IMR-90 (cell line): Measurements from ENCODE around the gene MAPK10. TPM values are rescaled to one million over a fixed set of nuclear protein-coding genes. Genes with fewer than 3 reads are reported as not detected.

Experiments used
- ATAC-seq: fragments of 200-7000 bp; cut with Tn5 transposase; 2 replicates; pipeline ENCODE4 v1.9.1; 2020; ENCODE audit warnings: low read depth, mild to moderate bottlenecking, moderate library complexity
- BruUV-seq: library from RNA; stranded (reverse); fragments of 400-500 nt; replicated peaks from 2 replicates; lab custom pipeline; 2021; lab: Mats Ljungman, UMichigan
- CTCF ChIA-PET: fragments of 300-600 bp; formaldehyde crosslinking; extraction: SDS; loops from one replicate; lab custom pipeline; 2021; ENCODE audit warnings: antibody characterized with exemption; lab: Yijun Ruan, JAX
- POLR2A ChIA-PET: fragments of 300-600 bp; sonication (Branson Sonifier 250); formaldehyde crosslinking; loops from one replicate; lab custom pipeline; 2022; ENCODE audit warnings: antibody characterized with exemption; ENCODE audit not compliant: unreplicated experiment; lab: Charles Lee
- DNase-seq: peaks from one replicate; pipeline ENCODE4 v3.0.0; 2013
- H2AFZ ChIP-seq: replicated peaks from 2 replicates; pipeline ENCODE3; 2013; ENCODE audit warnings: low read length, mild to moderate bottlenecking; ENCODE audit not compliant: poor library complexity
- H2AK5ac ChIP-seq: 2 replicates; pipeline ENCODE4 v1.6.1; 2013; ENCODE audit warnings: low read depth, low read length, inconsistent platforms
- H2AK9ac ChIP-seq: replicated peaks from 2 replicates; pipeline ENCODE3; 2013; ENCODE audit warnings: mild to moderate bottlenecking, low read depth, low read length, moderate library complexity; ENCODE audit not compliant: poor library complexity
- H2BK120ac ChIP-seq: 2 replicates; pipeline ENCODE4 v1.6.1; 2013; ENCODE audit warnings: low read depth, low read length, inconsistent platforms
- H2BK15ac ChIP-seq: 3 replicates; pipeline ENCODE4 v1.6.1; 2013; ENCODE audit warnings: low read depth, low read length, inconsistent platforms
- H2BK20ac ChIP-seq: 2 replicates; pipeline ENCODE4 v1.6.1; 2013; ENCODE audit warnings: low read depth, mild to moderate bottlenecking, inconsistent platforms, low read length, moderate library complexity
- H2BK5ac ChIP-seq: 2 replicates; pipeline ENCODE4 v1.6.1; 2013; ENCODE audit warnings: mild to moderate bottlenecking, low read depth, low read length, inconsistent platforms; ENCODE audit not compliant: poor library complexity, severe bottlenecking
- H3K14ac ChIP-seq: replicated peaks from 2 replicates; pipeline ENCODE4 v1.6.1; 2013; ENCODE audit warnings: low read depth, low read length, inconsistent platforms
- H3K18ac ChIP-seq: 2 replicates; pipeline ENCODE4 v1.6.1; 2013; ENCODE audit warnings: low read depth, low read length, control low read depth
- H3K23ac ChIP-seq: 2 replicates; pipeline ENCODE4 v1.6.1; 2013; ENCODE audit warnings: low read depth, low read length, inconsistent platforms
- H3K27ac ChIP-seq: 2 replicates; pipeline ENCODE4 v1.5.1; 2013; ENCODE audit warnings: mild to moderate bottlenecking, control low read depth, low read length; ENCODE audit not compliant: insufficient read depth
- H3K27me3 ChIP-seq: 2 replicates; pipeline ENCODE4 v1.6.1; 2013; ENCODE audit warnings: low read length; ENCODE audit not compliant: control insufficient read depth, insufficient read depth
- H3K36me3 ChIP-seq: 2 replicates; pipeline ENCODE4 v1.6.1; 2013; ENCODE audit warnings: low read length, mixed read lengths; ENCODE audit not compliant: control insufficient read depth, insufficient read depth
- H3K4ac ChIP-seq: 2 replicates; pipeline ENCODE4 v1.6.1; 2013; ENCODE audit warnings: low read depth, low read length, inconsistent platforms
- H3K4me1 ChIP-seq: 2 replicates; pipeline ENCODE4 v1.6.1; 2013; ENCODE audit warnings: low read length, mixed read lengths; ENCODE audit not compliant: control insufficient read depth, insufficient read depth
- H3K4me2 ChIP-seq: 2 replicates; pipeline ENCODE4 v1.6.1; 2013; ENCODE audit warnings: low read depth, mild to moderate bottlenecking, control low read depth, low read length, moderate library complexity
- H3K4me3 ChIP-seq: 2 replicates; pipeline ENCODE4 v1.5.1; 2013; ENCODE audit warnings: low read depth, mild to moderate bottlenecking, control low read depth, low read length, moderate library complexity; ENCODE audit not compliant: insufficient read depth
- H3K56ac ChIP-seq: 2 replicates; pipeline ENCODE4 v1.6.1; 2013; ENCODE audit warnings: low read length, inconsistent platforms; ENCODE audit not compliant: insufficient read depth; ENCODE audit errors: extremely low read depth
- H3K79me1 ChIP-seq, 2 experiments: 2 replicates each; pipeline ENCODE4 v1.6.1; 2013; ENCODE audit warnings: low read length in 2 of 2, inconsistent platforms in 1 of 2, low read depth in 1 of 2
- H3K9ac ChIP-seq: 2 replicates; pipeline ENCODE4 v1.6.1; 2013; ENCODE audit warnings: low read depth, low read length, control low read depth
- H3K9me1 ChIP-seq: 2 replicates; pipeline ENCODE4 v1.6.1; 2013; ENCODE audit warnings: low read length, inconsistent platforms; ENCODE audit not compliant: insufficient read depth
- H3K9me3 ChIP-seq: 2 replicates; pipeline ENCODE4 v1.6.1; 2013; ENCODE audit warnings: low read length; ENCODE audit not compliant: control insufficient read depth, insufficient read depth
- H4K20me1 ChIP-seq: 2 replicates; pipeline ENCODE4 v1.6.1; 2013; ENCODE audit warnings: low read length, inconsistent platforms; ENCODE audit not compliant: insufficient read depth
- H4K5ac ChIP-seq: 2 replicates; pipeline ENCODE4 v1.6.1; 2013; ENCODE audit warnings: mild to moderate bottlenecking, low read depth, low read length, control low read depth
- H4K8ac ChIP-seq, 2 experiments: 2 replicates each; pipeline ENCODE4 v1.6.1; 2013; ENCODE audit warnings: low read depth in 2 of 2, low read length in 2 of 2, control low read depth in 1 of 2, inconsistent platforms in 1 of 2
- H4K91ac ChIP-seq: 2 replicates; pipeline ENCODE4 v1.6.1; 2013; ENCODE audit warnings: low read depth, low read length, inconsistent platforms; ENCODE audit not compliant: insufficient read depth
- MXI1 ChIP-seq: IDR thresholded peaks from 2 replicates; pipeline ENCODE4 v1.6.1; 2012; ENCODE audit warnings: low read depth, mild to moderate bottlenecking, low read length, moderate library complexity, borderline replicate concordance
- POLR2A ChIP-seq: IDR thresholded peaks from 2 replicates; pipeline ENCODE4 v1.6.1; 2012; ENCODE audit warnings: mild to moderate bottlenecking, low read depth, low read length
- SMC3 ChIP-seq: fragments of 150-350 bp; IDR thresholded peaks from 2 replicates; pipeline ENCODE4 v1.6.1; 2016; ENCODE audit warnings: low read depth, mild to moderate bottlenecking, antibody characterized with exemption, low read length, moderate library complexity
- WGBS, 2 experiments: methylation state at CpG; one replicate each; pipeline versions ENCODE4 v1.1.5 to v1.1.7; 2013; ENCODE audit warnings: missing lambda C conversion rate in 2 of 2; ENCODE audit not compliant: insufficient read length in 1 of 2; ENCODE audit errors: extremely low coverage in 2 of 2; 5-methylcytosine and 5-hydroxymethylcytosine counted together
- dilution Hi-C: fragments of 300-500 bp; cut with HindIII; formaldehyde crosslinking; loops from one replicate; pipeline ENCODE4 v1.14.3; 2018; ENCODE audit warnings: low sequenced_read_pairs; ENCODE audit not compliant: unreplicated experiment
- in situ Hi-C: fragments of 300-500 bp; cut with MboI; formaldehyde crosslinking; loops from 3 replicates; pipeline ENCODE4 v1.14.3; 2019; ENCODE audit warnings: low sequenced_read_pairs, inconsistent platforms, mixed read lengths
- intact Hi-C: fragments of 100-400 bp; cut with micrococcal nuclease; formaldehyde crosslinking; loops from 2 replicates; pipeline ENCODE4 v1.10.0; 2022
- polyA plus RNA-seq, 3 experiments: library from polyadenylated mRNA; depleted of rRNA; stranded (reverse); fragments of >200 nt; gene quantifications; 2 replicates each; pipeline ENCODE4 v1.2.3, GENCODE V29; 2012; ENCODE audit warnings: low replicate concordance in 1 of 3
- total RNA-seq: library from RNA; depleted of rRNA; stranded (reverse); fragments of >200 nt; gene quantifications from 2 replicates; pipeline ENCODE4 v1.2.3, GENCODE V29; 2012

Gene MAPK10
- total and polyA plus RNA-seq, 2 of the 4 experiments (the other 2 are of a cell fraction), result 2.8 to 6.5 TPM

DNA sequence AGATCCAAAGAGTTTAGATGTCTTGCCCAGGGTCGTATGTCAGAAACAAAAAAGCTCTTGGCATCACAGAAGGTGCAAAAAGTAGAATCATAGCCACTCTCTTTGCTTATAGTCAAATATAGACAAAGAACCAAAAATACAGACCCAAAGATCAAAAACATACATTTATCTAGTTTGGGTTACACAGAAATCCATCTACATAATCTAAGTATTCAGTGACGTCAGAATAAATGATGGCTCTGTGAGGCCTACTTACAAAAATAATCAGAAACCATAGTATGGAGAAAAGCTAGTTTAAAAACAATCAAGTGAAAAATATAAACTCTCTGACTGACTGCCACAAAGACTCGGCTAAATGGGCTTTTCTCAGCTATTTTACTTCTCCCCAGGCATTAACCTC is 126.8 kb downstream of the MAPK10 start:
- Histone ChIP-seq H3K79me1 (no peaks in the 10 kb centered on the region), H2BK15ac (no peak overlapping the region; the same call in 2 of the 3 replicates), H3K23ac (no peak overlapping the region; the same call in 1 of the 2 replicates), H3K36me3 (no peaks in the 10 kb centered on the region), H4K5ac (no peak overlapping the region), H3K9ac (no peak overlapping the region), H2AK5ac (no peak overlapping the region), H3K9me3 (no peaks in the 10 kb centered on the region), H3K56ac (no peak overlapping the region), H2BK20ac (no peak overlapping the region), H3K4me2 (no peak overlapping the region), H3K4ac (no peak overlapping the region), H4K91ac (no peak overlapping the region), H3K4me3 (no peak overlapping the region), H4K20me1 (no peaks in the 10 kb centered on the region), H3K4me1 (peaks cover 3% of the 10 kb centered on the region; the same call in 1 of the 2 replicates), H3K18ac (no peak overlapping the region), H3K27ac (no peak overlapping the region), H2BK120ac (no peak overlapping the region; the same call in 1 of the 2 replicates), H2BK5ac (no peak overlapping the region), H2AFZ (no peak overlapping the region), H3K14ac (no peak overlapping the region), H4K8ac (0 out of 4 replicates have a peak overlapping the region, but pooled peaks of 1 of the 2 experiments have one; percentile 7), H2AK9ac (no peak overlapping the region), H3K9me1 (peaks cover 3% of the 10 kb centered on the region; the same call in 1 of the 2 replicates), H3K27me3 (no peaks in the 10 kb centered on the region)
- dilution Hi-C loops (no loop called here), in situ Hi-C loops (no loop called here), intact Hi-C loops (no loop called here)
- no peak for ATAC-seq
- 80% methylated on average over 1 of the region's 3 CpGs; no CpG with 5 or more reads in 1 of the 2 experiments for WGBS, 2 experiments
- no TSS peak for BruUV-seq
- DNase-seq, result no peak
- POLR2A ChIA-PET, result no interaction called here
- CTCF ChIA-PET, result no interaction called here
- TF ChIP-seq MXI1 (no peak), POLR2A (no peak), SMC3 (no peak)
